Muscle layer of colon (tissue), 2 donors: ENCODE data around the gene CTIF.
A peak's percentile ranks its signal among the peaks of the same experiment; 100 is the strongest.

ENCODE experiments used
- H3K27ac ChIP-seq: one replicate; pipeline ENCODE4 v1.7.0; 2013; ENCODE audit warnings: low read depth, mild to moderate bottlenecking, low read length, moderate library complexity
- H3K27me3 ChIP-seq, 2 donors: one replicate each; pipeline ENCODE4 v1.7.0; 2013; ENCODE audit warnings: low read length in 2 of 2, mild to moderate bottlenecking in 2 of 2; ENCODE audit not compliant: insufficient read depth in 2 of 2, control insufficient read depth in 1 of 2
- H3K36me3 ChIP-seq: one replicate; pipeline ENCODE4 v1.7.0; 2013; ENCODE audit warnings: mild to moderate bottlenecking, low read length; ENCODE audit not compliant: insufficient read depth
- H3K4me1 ChIP-seq: one replicate; pipeline ENCODE4 v1.7.0; 2013; ENCODE audit warnings: mild to moderate bottlenecking, low read length; ENCODE audit not compliant: insufficient read depth
- H3K4me3 ChIP-seq, 2 donors: one replicate each; pipeline ENCODE4 v1.7.0; 2013; ENCODE audit warnings: low read length in 2 of 2, low read depth in 1 of 2, mild to moderate bottlenecking in 1 of 2, moderate library complexity in 1 of 2
- H3K9ac ChIP-seq: one replicate; pipeline ENCODE4 v1.7.0; 2013; ENCODE audit warnings: low read length
- H3K9me3 ChIP-seq: one replicate; pipeline ENCODE4 v1.7.0; 2013; ENCODE audit warnings: mild to moderate bottlenecking, low read length
- donor health status: abdominal sarcoma.
- donor health status: Adenocarcinoma of cecum.

Gene CTIF

DNA sequence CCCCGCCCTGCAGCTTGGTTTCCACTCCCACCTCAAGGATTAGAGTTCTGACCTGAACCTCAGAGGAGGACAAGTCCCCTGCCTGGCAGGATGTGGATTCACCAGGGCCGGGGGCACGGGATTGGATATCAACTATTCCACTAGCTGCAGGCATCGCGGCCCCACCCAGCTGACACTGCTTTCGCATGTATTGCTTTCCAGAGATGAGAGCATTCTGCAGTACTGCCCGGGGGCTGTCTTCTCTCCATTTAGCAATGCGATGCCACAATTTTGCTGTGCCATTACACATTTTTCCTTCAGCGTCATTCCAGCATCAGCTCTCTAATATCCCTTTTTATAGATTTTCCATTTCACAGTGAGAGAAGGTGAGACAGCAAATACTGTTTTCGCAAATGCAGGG is 42.0 kb downstream of the CTIF start:
- Histone ChIP-seq H3K4me3 (no peak overlapping the region), H3K9me3 (no peaks in the 10 kb centered on the region), H3K27ac (peak overlapping the region; percentile 21), H3K27me3 (no peaks in the 10 kb centered on the region), H3K36me3 (no peaks in the 10 kb centered on the region), H3K9ac (no peak overlapping the region), H3K4me1 (peaks cover 20% of the 10 kb centered on the region)

DNA sequence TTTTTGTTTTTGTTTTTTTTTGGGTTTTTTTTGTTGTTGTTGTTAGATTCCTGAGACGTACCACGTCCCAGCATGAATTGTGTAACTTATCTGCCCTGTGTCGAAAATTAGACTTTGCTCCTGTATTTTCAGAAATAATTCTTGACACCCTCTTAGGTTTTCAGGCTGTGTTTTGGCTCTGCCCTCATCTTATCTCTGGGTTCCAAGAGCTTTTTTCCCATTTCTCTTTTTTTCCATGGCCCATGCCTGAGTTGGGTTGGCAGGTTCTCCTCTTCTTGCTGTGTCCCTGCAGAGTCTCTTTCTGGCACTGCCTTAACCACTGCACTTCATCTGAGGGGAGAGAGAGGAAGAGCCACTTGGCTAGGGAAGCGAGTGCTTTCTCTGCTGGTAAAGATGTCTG is 42.4 kb downstream of the CTIF start:
- no peak overlapping the region for H3K9ac ChIP-seq
- peaks cover 20% of the 10 kb centered on the region for H3K4me1 ChIP-seq
- H3K27me3 ChIP-seq, result no peaks in the 10 kb centered on the region
- no peaks in the 10 kb centered on the region for H3K9me3 ChIP-seq
- H3K4me3 ChIP-seq, result no peak overlapping the region
- H3K36me3 ChIP-seq, result no peaks in the 10 kb centered on the region
- H3K27ac ChIP-seq, result no peak overlapping the region

DNA sequence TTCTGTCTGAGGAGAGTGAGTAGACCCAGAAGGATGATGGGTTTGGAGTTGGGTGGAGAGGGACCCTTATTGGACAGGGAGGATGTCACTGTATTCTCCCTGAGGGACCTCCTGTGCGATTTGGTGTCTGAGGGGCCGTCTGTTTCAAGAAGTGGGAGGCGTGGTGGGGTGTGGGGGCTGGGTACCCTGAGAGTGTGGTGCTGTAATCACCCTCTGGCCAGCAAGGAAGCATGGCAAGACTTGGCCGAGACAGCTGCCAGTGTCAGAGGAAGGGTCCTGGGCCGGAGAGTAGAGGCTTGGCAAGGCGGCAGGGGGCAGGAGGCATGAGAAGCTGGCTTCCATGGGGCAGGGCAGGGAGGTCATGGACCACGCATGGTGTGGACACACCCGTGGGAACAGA is 43.1 kb downstream of the CTIF start:
- no peaks in the 10 kb centered on the region for H3K9me3 ChIP-seq
- no peak overlapping the region for H3K9ac ChIP-seq
- no peak overlapping the region for H3K4me3 ChIP-seq
- H3K4me1 ChIP-seq, result peaks cover 20% of the 10 kb centered on the region
- no peaks in the 10 kb centered on the region for H3K27me3 ChIP-seq
- no peaks in the 10 kb centered on the region for H3K36me3 ChIP-seq
- H3K27ac ChIP-seq, result no peak overlapping the region

- Histone ChIP-seq H3K27me3 (no peaks in the 10 kb centered on the region), H3K9me3 (no peaks in the 10 kb centered on the region), H3K27ac (no peak overlapping the region), H3K36me3 (no peaks in the 10 kb centered on the region), H3K4me3 (no peak overlapping the region), H3K9ac (no peak overlapping the region), H3K4me1 (peaks cover 20% of the 10 kb centered on the region)
Measured at GRCh38 chr18:48582946-48583345, 44.1 kb downstream of the CTIF start.

- H3K27ac ChIP-seq, result no peak overlapping the region
Measured at GRCh38 chr18:48583573-48583972, 44.7 kb downstream of the CTIF start.

DNA sequence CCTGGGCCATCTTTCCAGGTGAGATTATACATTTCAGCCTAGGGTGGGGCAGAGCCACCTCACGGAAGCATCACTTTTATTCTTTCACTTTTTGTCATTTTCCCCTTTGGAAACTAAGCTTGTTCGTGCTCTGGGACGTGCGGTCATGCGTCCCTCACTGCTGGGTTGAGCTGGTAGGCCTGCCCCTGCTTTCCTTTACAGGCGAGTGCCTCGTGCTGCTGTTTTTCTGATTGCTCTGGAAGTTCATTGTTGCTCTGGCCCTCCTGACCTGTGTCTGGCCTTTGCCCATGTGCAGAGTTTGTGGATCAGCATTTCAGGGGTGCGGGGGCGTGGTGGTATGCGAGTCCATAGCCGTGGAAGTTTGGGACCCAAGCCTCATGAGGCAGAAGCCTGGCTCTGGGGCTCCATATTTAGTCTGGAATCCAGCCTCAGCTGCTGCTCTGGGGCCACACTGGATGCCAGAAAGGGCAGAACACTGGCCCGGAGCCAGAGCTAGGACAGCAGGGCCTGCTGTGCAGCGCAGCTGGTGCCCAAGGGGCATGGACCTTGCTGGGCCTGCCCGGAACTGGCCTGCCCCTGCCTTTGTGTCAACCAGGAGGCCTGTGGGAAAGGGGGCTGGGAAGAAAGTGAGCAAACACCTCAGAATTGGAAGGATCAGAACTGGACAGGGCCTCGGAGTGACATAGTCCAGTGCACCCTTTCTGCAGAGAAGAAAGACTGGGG is 51.1 kb downstream of the CTIF start:
- Histone ChIP-seq H3K4me3 (no peak overlapping the region), H3K27me3 (no peaks in the 10 kb centered on the region), H3K27ac (peak overlapping the region; percentile 55), H3K9me3 (no peaks in the 10 kb centered on the region), H3K4me1 (peaks cover 36% of the 10 kb centered on the region), H3K9ac (no peak overlapping the region), H3K36me3 (no peaks in the 10 kb centered on the region)

More at GRCh38 chr18:48583573-48583972, 44.7 kb downstream of the CTIF start:
- no peaks in the 10 kb centered on the region for H3K27me3 ChIP-seq
- no peaks in the 10 kb centered on the region for H3K9me3 ChIP-seq
- H3K36me3 ChIP-seq, result no peaks in the 10 kb centered on the region
- H3K9ac ChIP-seq, result no peak overlapping the region
- no peak overlapping the region for H3K4me3 ChIP-seq
- peaks cover 20% of the 10 kb centered on the region for H3K4me1 ChIP-seq

GRCh38 chr18:48590678-48591077 is 51.8 kb downstream of the CTIF start:
- no peaks in the 10 kb centered on the region for H3K36me3 ChIP-seq
- no peaks in the 10 kb centered on the region for H3K9me3 ChIP-seq
- H3K4me1 ChIP-seq, result peaks cover 37% of the 10 kb centered on the region
- peak overlapping the region; percentile 41 for H3K27ac ChIP-seq
- H3K4me3 ChIP-seq, result no peak overlapping the region
- no peak overlapping the region for H3K9ac ChIP-seq
- H3K27me3 ChIP-seq, result no peaks in the 10 kb centered on the region

GRCh38 chr18:48592540-48593171 is 53.8 kb downstream of the CTIF start:
- Histone ChIP-seq H3K4me3 (no peak overlapping the region), H3K9ac (no peak overlapping the region), H3K36me3 (no peaks in the 10 kb centered on the region), H3K27ac (no peak overlapping the region), H3K4me1 (peaks cover 37% of the 10 kb centered on the region), H3K9me3 (no peaks in the 10 kb centered on the region), H3K27me3 (no peaks in the 10 kb centered on the region)

DNA sequence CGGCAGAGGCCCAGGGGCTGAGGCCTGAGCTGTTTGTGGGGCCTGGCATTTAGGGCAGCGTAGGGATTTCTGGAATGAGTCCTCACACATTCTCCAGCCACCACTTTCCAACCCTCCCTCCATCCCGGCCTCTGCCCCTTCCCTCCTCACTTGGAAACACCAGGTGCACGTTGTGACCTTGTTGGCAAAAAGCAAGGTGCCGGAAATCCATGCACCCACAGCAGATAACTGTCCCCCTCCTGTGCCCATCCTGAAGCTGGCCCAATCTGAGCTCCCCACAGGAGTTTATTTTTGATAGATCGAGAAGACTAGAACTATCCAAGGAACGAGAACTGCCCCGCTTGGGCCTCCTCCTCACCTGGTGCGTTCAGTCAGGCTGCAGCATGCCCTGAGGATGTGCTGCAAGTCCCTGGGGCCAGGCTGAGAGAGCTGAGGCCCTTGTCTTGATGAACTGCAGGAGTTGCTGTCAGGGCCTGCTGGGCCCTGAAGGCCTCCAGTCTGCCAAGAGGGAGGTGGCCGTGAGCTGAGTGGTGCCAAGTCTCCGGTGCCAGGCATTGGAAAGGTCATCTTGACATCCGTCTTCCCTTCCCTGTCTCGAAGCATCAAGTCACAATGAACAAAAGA is 55.8 kb downstream of the CTIF start:
- H3K27ac ChIP-seq, result no peak overlapping the region
- H3K36me3 ChIP-seq, result no peaks in the 10 kb centered on the region
- H3K9me3 ChIP-seq, result no peaks in the 10 kb centered on the region
- H3K27me3 ChIP-seq, result no peaks in the 10 kb centered on the region
- H3K4me1 ChIP-seq, result peaks cover 30% of the 10 kb centered on the region
- H3K9ac ChIP-seq, result no peak overlapping the region
- no peak overlapping the region for H3K4me3 ChIP-seq

DNA sequence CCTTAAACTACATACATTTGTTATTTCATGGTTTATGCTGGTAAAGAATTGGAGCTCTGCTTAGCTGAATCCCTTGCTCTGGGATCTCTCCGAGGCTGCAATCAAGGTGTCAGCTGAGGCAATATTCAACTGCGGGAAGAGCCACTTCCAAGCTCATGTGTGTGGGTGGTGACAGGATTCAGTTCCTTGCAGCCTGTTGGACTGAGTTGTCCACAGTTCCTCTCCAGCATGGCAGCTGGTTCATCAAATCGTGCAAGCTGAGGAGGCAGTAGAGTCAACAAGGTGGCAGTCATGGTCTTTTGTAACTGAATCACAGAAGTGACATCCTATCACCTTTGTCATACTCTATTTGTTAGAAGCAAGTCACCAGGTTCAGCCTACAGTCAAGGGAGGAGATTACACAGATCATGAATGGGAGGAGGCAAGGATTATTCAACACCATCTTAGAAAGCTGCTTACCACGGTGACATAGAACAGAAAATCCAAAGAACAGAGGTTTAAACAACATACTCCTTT is 56.9 kb downstream of the CTIF start:
- H3K9me3 ChIP-seq, result no peaks in the 10 kb centered on the region
- no peaks in the 10 kb centered on the region for H3K27me3 ChIP-seq
- no peak overlapping the region for H3K4me3 ChIP-seq
- H3K4me1 ChIP-seq, result peaks cover 18% of the 10 kb centered on the region
- no peak overlapping the region for H3K9ac ChIP-seq
- H3K27ac ChIP-seq, result no peak overlapping the region
- no peaks in the 10 kb centered on the region for H3K36me3 ChIP-seq

GRCh38 chr18:48597110-48597509 is 58.3 kb downstream of the CTIF start:
- H3K27me3 ChIP-seq, result no peaks in the 10 kb centered on the region
- no peak overlapping the region for H3K4me3 ChIP-seq
- no peaks in the 10 kb centered on the region for H3K9me3 ChIP-seq
- H3K36me3 ChIP-seq, result no peaks in the 10 kb centered on the region
- H3K9ac ChIP-seq, result no peak overlapping the region
- peaks cover 14% of the 10 kb centered on the region for H3K4me1 ChIP-seq
- no peak overlapping the region for H3K27ac ChIP-seq
